ENCODE measurements around the gene ZFAND2B. TPM values are rescaled to one million over a fixed set of nuclear protein-coding genes. Genes with fewer than 3 reads are reported as not detected.
A peak's percentile ranks its signal among the peaks of the same experiment; 100 is the strongest.

The ZFAND2B gene
- total and polyA plus RNA-seq, 2 donors (not counting 1 experiment from before 2014, with no cell fraction given): 55.2 to 115 TPM

GRCh38 chr2:219249203-219249980, 42.8 kb downstream of the ZFAND2B start:
- H3K4me1 Mint-ChIP-seq: peaks cover 79% of the 10 kb centered on the region
- intact Hi-C loops (cut with micrococcal nuclease): loop anchor here (1.0 kb wide), 1 partner anchor 20 kb away; the partner anchor contains the start of genes ANKZF1 and ATG9A
- CTCF ChIA-PET: interaction anchor here (1.0 to 6.8 kb wide), 13 partner anchors 8 to 373 kb away, joined by 3 to 69 read pairs (median 6); partner anchors contain the start of genes ANKZF1, ATG9A and DNAJB2
- H3K9me3 Mint-ChIP-seq (ENCODE audit: insufficient read depth): no peaks in the 10 kb centered on the region
- WGBS (ENCODE audit: insufficient coverage): 3% methylated on average over 6 of the region's 7 CpGs
- Histone ChIP-seq H3K4me2 (replicated peaks; ENCODE audit: low read depth, low read length, poor library complexity, severe bottlenecking) (peak overlapping the region; percentile 93), H2AFZ (ENCODE audit: insufficient read depth, low read depth, low read length, poor library complexity, severe bottlenecking) (no peak overlapping the region), H4K20me1 (ENCODE audit: control insufficient read depth, insufficient read depth, low read length, poor library complexity, severe bottlenecking) (peaks cover 22% of the 10 kb centered on the region), H3K4me3 (ENCODE audit: control extremely low read depth in 1 of 5, extremely low read depth in 1 of 5, insufficient read depth in 1 of 5, low read depth in 2 of 5, low read length in 4 of 5) (peak overlapping the region; percentile 8 to 53 (median 38)), H3K27ac (ENCODE audit: low read length in 2 of 2) (peak overlapping the region; percentile 75 to 92), H3K4me1 (ENCODE audit: control insufficient read depth in 2 of 2, insufficient read depth in 2 of 2, low read length in 2 of 2) (peaks cover 72 to 79% of the 10 kb centered on the region in 2 donors), H3K27me3 (replicated peaks in 1 of 4; ENCODE audit: control extremely low read depth in 1 of 4, control insufficient read depth in 3 of 4, insufficient read depth in 4 of 4, low read length in 3 of 4) (no peaks in the 10 kb centered on the region), H3K9me3 (ENCODE audit: control extremely low read depth in 1 of 3, control insufficient read depth in 2 of 3, insufficient read depth in 1 of 3, low read length in 2 of 3) (no peaks in the 10 kb centered on the region), H3K9ac (ENCODE audit: low read length) (peak overlapping the region; percentile 59), H3K36me3 (replicated peaks in 1 of 2; ENCODE audit: control extremely low read depth in 1 of 2, control insufficient read depth in 1 of 2, extremely low read depth in 1 of 2, insufficient read depth in 2 of 2, low read length in 1 of 2) (peaks cover 2 to 35% of the 10 kb centered on the region in 2 experiments), H3K79me2 (ENCODE audit: control insufficient read depth, insufficient read depth, low read length) (peaks cover 81% of the 10 kb centered on the region)
- DNase-seq: peak; percentile 56
- POLR2A ChIA-PET: interaction anchor here (0.6 to 3.3 kb wide), 9 partner anchors 9 to 356 kb away, joined by 3 to 39 read pairs (median 9); partner anchors contain the start of genes ABCB6, ANKZF1, ATG9A and CNPPD1
- H3K27me3 Mint-ChIP-seq: no peaks in the 10 kb centered on the region
- TF ChIP-seq EZH2 (IDR thresholded peaks at IDR 0.05; ENCODE audit: borderline replicate concordance, insufficient read depth, low read depth, low read length, poor library complexity, severe bottlenecking) (no peak), CTCF (IDR thresholded peaks at IDR 0.05) (no peak)
- H3K27ac Mint-ChIP-seq: peak overlapping the region; percentile 96
- H3K4me3 Mint-ChIP-seq: peak overlapping the region; percentile 87
- ATAC-seq (ENCODE audit: low read depth): peak; percentile 9

All from B cell (primary cell).